H1 (cell line): Measurements from ENCODE around the gene HDAC11. TPM values are rescaled to one million over a fixed set of nuclear protein-coding genes. Genes with fewer than 3 reads are reported as not detected.

Experiments
- CTCF ChIA-PET: fragments of 300-600 bp; sonication (Branson Sonifier 250); formaldehyde crosslinking; loops from one replicate; lab custom pipeline; 2021; ENCODE audit not compliant: partially characterized antibody; lab: Charles Lee
- POLR2A ChIA-PET: fragments of 300-600 bp; sonication (Branson Sonifier 250); formaldehyde crosslinking; loops from one replicate; lab custom pipeline; 2021; ENCODE audit warnings: inconsistent platforms; ENCODE audit not compliant: partially characterized antibody; lab: Charles Lee
- DNase-seq, 2 experiments: peaks; one replicate each; pipeline versions ENCODE4 v3.0.0 to v3.0.0-alpha.2; 2010 to 2022; ENCODE audit warnings: low spot score in 2 of 2, low read depth in 1 of 2, mixed read lengths in 1 of 2
- FAIRE-seq: peaks from 2 replicates; lab custom pipeline; 2011; peaks lifted over from hg19 to GRCh38; lab: Jason Lieb, UNC
- H2AFZ ChIP-seq: 2 replicates; pipeline ENCODE4 v1.8.1; 2012; ENCODE audit warnings: low read length, inconsistent platforms
- H2AK5ac ChIP-seq: 2 replicates; pipeline ENCODE4 v1.6.1; 2013; ENCODE audit warnings: low read depth, low read length
- H2BK120ac ChIP-seq: replicated peaks from 2 replicates; pipeline ENCODE3; 2013; ENCODE audit warnings: low read depth, low read length, inconsistent platforms
- H2BK12ac ChIP-seq: 2 replicates; pipeline ENCODE4 v1.6.1; 2013; ENCODE audit warnings: low read depth, low read length
- H2BK15ac ChIP-seq: 2 replicates; pipeline ENCODE4 v1.6.1; 2013; ENCODE audit warnings: low read length
- H2BK20ac ChIP-seq: 2 replicates; pipeline ENCODE4 v1.6.1; 2013; ENCODE audit warnings: low read length
- H2BK5ac ChIP-seq: 2 replicates; pipeline ENCODE4 v1.6.1; 2013; ENCODE audit warnings: low read depth, low read length
- H3K14ac ChIP-seq: 2 replicates; pipeline ENCODE4 v1.6.1; 2013; ENCODE audit warnings: inconsistent platforms; ENCODE audit not compliant: insufficient read length
- H3K18ac ChIP-seq: 2 replicates; pipeline ENCODE4 v1.6.1; 2013; ENCODE audit warnings: low read length; ENCODE audit errors: extremely low read depth
- H3K23ac ChIP-seq: 2 replicates; pipeline ENCODE4 v1.6.1; 2013; ENCODE audit warnings: inconsistent platforms; ENCODE audit not compliant: insufficient read length
- H3K23me2 ChIP-seq: 2 replicates; pipeline ENCODE4 v1.6.1; 2013; ENCODE audit warnings: low read depth, low read length
- H3K27ac ChIP-seq: 2 replicates; pipeline ENCODE4 v1.6.1; 2011; ENCODE audit warnings: low read depth, low read length, inconsistent platforms
- H3K27me3 ChIP-seq, 4 experiments: replicated peaks in 1 of 4; 1 replicate in 1 of 4; 2 replicates in 3 of 4; pipeline versions ENCODE4 v1.6.1 to v1.8.1; 2011 to 2013; ENCODE audit warnings: low read length in 3 of 4, mild to moderate bottlenecking in 3 of 4, inconsistent platforms in 2 of 4, mixed read lengths in 2 of 4, moderate library complexity in 1 of 4; ENCODE audit not compliant: control insufficient read depth in 3 of 4, insufficient read depth in 3 of 4; ENCODE audit errors: extremely low read depth in 1 of 4
- H3K36me3 ChIP-seq, 4 experiments: 2 replicates each; pipeline versions ENCODE4 v1.6.1 to v1.8.1; 2011 to 2013; ENCODE audit warnings: mild to moderate bottlenecking in 4 of 4, low read length in 3 of 4, moderate library complexity in 2 of 4, control low read depth in 1 of 4, inconsistent platforms in 1 of 4; ENCODE audit not compliant: insufficient read depth in 4 of 4, control insufficient read depth in 2 of 4
- H3K4ac ChIP-seq: replicated peaks from 2 replicates; pipeline ENCODE3; 2013; ENCODE audit warnings: low read length, low read depth, mixed read lengths, inconsistent platforms; ENCODE audit not compliant: insufficient read length
- H3K4me1 ChIP-seq, 4 experiments: replicated peaks in 1 of 4; 1 replicate in 1 of 4; 2 replicates in 3 of 4; pipeline versions ENCODE4 v1.6.1 to v1.8.1; 2011 to 2013; ENCODE audit warnings: low read length in 3 of 4, inconsistent platforms in 2 of 4, mixed read lengths in 1 of 4; ENCODE audit not compliant: insufficient read depth in 4 of 4, control insufficient read depth in 3 of 4
- H3K4me2 ChIP-seq, 2 experiments: 2 replicates each; pipeline versions ENCODE4 v1.6.1 to v1.8.1; 2011 to 2013; ENCODE audit warnings: low read depth in 2 of 2, low read length in 2 of 2, control low read depth in 1 of 2, inconsistent platforms in 1 of 2, mild to moderate bottlenecking in 1 of 2; ENCODE audit not compliant: insufficient read depth in 1 of 2
- H3K4me3 ChIP-seq, 4 experiments: fragments of 200-600, 300-600 bp in 1 of 4; sonication (generic), shearing (Covaris generic), sonication (Bioruptor Twin) in 1 of 4; 2 replicates each; pipeline versions ENCODE4 v1.5.1 to v1.8.1; 2011 to 2016; ENCODE audit warnings: low read length in 4 of 4, low read depth in 3 of 4, control low read depth in 2 of 4, inconsistent platforms in 2 of 4, mild to moderate bottlenecking in 2 of 4, mixed read lengths in 1 of 4, moderate library complexity in 1 of 4; ENCODE audit not compliant: insufficient read depth in 2 of 4; ENCODE audit errors: extremely low read depth in 1 of 4
- H3K56ac ChIP-seq: replicated peaks from 2 replicates; pipeline ENCODE3; 2013; ENCODE audit warnings: low read depth, mild to moderate bottlenecking, mixed read lengths, low read length, inconsistent platforms; ENCODE audit not compliant: insufficient read length
- H3K79me1 ChIP-seq: 2 replicates; pipeline ENCODE4 v1.6.1; 2013; ENCODE audit warnings: low read depth, low read length, control low read depth
- H3K79me2 ChIP-seq, 2 experiments: 2 replicates each; pipeline versions ENCODE4 v1.6.1 to v1.8.1; 2012 to 2013; ENCODE audit warnings: low read length in 2 of 2, mild to moderate bottlenecking in 2 of 2, inconsistent platforms in 1 of 2; ENCODE audit not compliant: insufficient read depth in 2 of 2, control insufficient read depth in 1 of 2
- H3K9ac ChIP-seq, 4 experiments: replicated peaks in 1 of 4; 1 replicate in 1 of 4; 2 replicates in 3 of 4; pipeline versions ENCODE4 v1.6.1 to v1.8.1; 2011 to 2013; ENCODE audit warnings: low read depth in 3 of 4, low read length in 3 of 4, control low read depth in 2 of 4, mild to moderate bottlenecking in 2 of 4, moderate library complexity in 2 of 4, inconsistent platforms in 1 of 4; ENCODE audit errors: extremely low read depth in 1 of 4
- H3K9me3 ChIP-seq, 2 experiments: 2 replicates each; pipeline versions ENCODE4 v1.6.1 to v1.8.1; 2012 to 2013; ENCODE audit warnings: mild to moderate bottlenecking in 2 of 2, moderate library complexity in 2 of 2, control low read depth in 1 of 2, inconsistent platforms in 1 of 2, low read depth in 1 of 2, low read length in 1 of 2, mixed read lengths in 1 of 2; ENCODE audit not compliant: insufficient read depth in 2 of 2
- H4K20me1 ChIP-seq, 2 experiments: replicated peaks in 1 of 2; 2 replicates each; pipeline versions ENCODE3 to v1.8.1; 2011 to 2013; ENCODE audit warnings: inconsistent platforms in 2 of 2, low read length in 2 of 2, mild to moderate bottlenecking in 1 of 2; ENCODE audit not compliant: insufficient read depth in 2 of 2, control insufficient read depth in 1 of 2
- H4K5ac ChIP-seq: 2 replicates; pipeline ENCODE4 v1.6.1; 2013; ENCODE audit warnings: low read length, low read depth, mixed read lengths, inconsistent platforms; ENCODE audit not compliant: insufficient read length
- H4K8ac ChIP-seq: 2 replicates; pipeline ENCODE4 v1.8.0; 2013; ENCODE audit warnings: mild to moderate bottlenecking, moderate library complexity, low read length, inconsistent platforms; ENCODE audit not compliant: insufficient read depth; ENCODE audit errors: extremely low read depth
- H4K91ac ChIP-seq: replicated peaks from 2 replicates; pipeline ENCODE3; 2013; ENCODE audit warnings: low read length, mixed read lengths, inconsistent platforms; ENCODE audit not compliant: insufficient read length
- ASH2L ChIP-seq: fragments of 200-600, 300-600 bp; sonication (generic); IDR thresholded peaks from one replicate; pipeline ENCODE4 v1.7.1; 2017; ENCODE audit warnings: low read length
- ATF2 ChIP-seq: IDR thresholded peaks from 2 replicates; pipeline ENCODE4 v1.6.1; 2012; ENCODE audit warnings: low read length, inconsistent platforms
- CBX8 ChIP-seq: fragments of 300-800, 300-1000 bp; sonication (generic); IDR thresholded peaks from 2 replicates; pipeline ENCODE4 v1.7.1; 2016; ENCODE audit warnings: low read depth, low read length, borderline replicate concordance
- CHD1 ChIP-seq: IDR thresholded peaks from 2 replicates; pipeline ENCODE4 v1.6.1; 2012; ENCODE audit warnings: low read depth, low read length, improper control_type of control experiment
- JUND ChIP-seq: IDR thresholded peaks from 2 replicates; pipeline ENCODE4 v1.6.1; 2011; ENCODE audit warnings: mild to moderate bottlenecking, improper control_type of control experiment, low read length
- KDM4A ChIP-seq: IDR thresholded peaks from one replicate; pipeline ENCODE4 v1.7.1; 2012; ENCODE audit warnings: low read depth, mild to moderate bottlenecking, moderate library complexity, low read length, inconsistent platforms; ENCODE audit not compliant: severe bottlenecking
- POU5F1 ChIP-seq: IDR thresholded peaks from 2 replicates; pipeline ENCODE4 v1.6.1; 2011; ENCODE audit warnings: low read depth, mild to moderate bottlenecking, low read length, moderate library complexity
- RBBP5 ChIP-seq: IDR thresholded peaks from 2 replicates; pipeline ENCODE4 v1.7.1; 2012; ENCODE audit warnings: low read depth, mild to moderate bottlenecking, inconsistent platforms, low read length, moderate library complexity, borderline replicate concordance
- TEAD4 ChIP-seq: IDR thresholded peaks from 2 replicates; pipeline ENCODE4 v1.6.1; 2012; ENCODE audit warnings: low read depth, low read length, inconsistent platforms, mixed read lengths
- YY1 ChIP-seq: IDR thresholded peaks from 2 replicates; pipeline ENCODE4 v1.6.1; 2011; ENCODE audit warnings: low read depth, mild to moderate bottlenecking, low read length
- WGBS, 2 experiments: shearing (Covaris generic) in 1 of 2; methylation state at CpG; one replicate each; pipeline versions ENCODE4 v1.1.6 to v1.1.7; 2013 to 2015; ENCODE audit warnings: low lambda C conversion rate in 2 of 2, mixed read lengths in 2 of 2, inconsistent platforms in 1 of 2, low coverage in 1 of 2, missing lambda C conversion rate in 1 of 2; ENCODE audit not compliant: insufficient replicate concordance in 2 of 2, insufficient coverage in 1 of 2, insufficient read length in 1 of 2; ENCODE audit errors: extremely low coverage in 1 of 2, missing lambda C conversion rate in 1 of 2; 5-methylcytosine and 5-hydroxymethylcytosine counted together
- polyA plus RNA-seq, 7 experiments: library from polyadenylated mRNA; depleted of rRNA in 3 of 7; stranded (reverse) in 5 of 7; unstranded in 2 of 7; fragments of >200 nt in 5 of 7; fragments of 200-250 nt in 2 of 7; gene quantifications; 1 replicate in 5 of 7; 2 replicates in 1 of 7; 4 replicates in 1 of 7; pipeline versions ENCODE4 v1.2.1 to v1.2.3, GENCODE V29; 2011 to 2013; ENCODE audit warnings: missing spikeins in 2 of 7, mixed read lengths in 2 of 7
- total RNA-seq: library from RNA; stranded (reverse); fragmentation: NEBNext Ultra II Directional; extraction: Animal tissue kit (Norgen Biotek cat#: 25700); gene quantifications from 2 replicates; pipeline ENCODE4 v1.2.1, GENCODE V29; 2021

Gene HDAC11
- total and polyA plus RNA-seq, 2 of the 8 experiments (the other 6 are each of a cell fraction or from before 2014, with no cell fraction given): 6.8 to 7.4 TPM

- Histone ChIP-seq H2BK15ac (no peak overlapping the region), H3K79me1 (no peaks in the 10 kb centered on the region), H3K79me2 (no peaks in the 10 kb centered on the region), H3K27ac (no peak overlapping the region), H3K36me3 (no peaks in the 10 kb centered on the region), H3K14ac (no peak overlapping the region), H3K4me3 (no peak overlapping the region), H3K4me2 (no peak overlapping the region), H3K27me3 (peaks cover 0 to 9% (median 4%) of the 10 kb centered on the region in 4 experiments; a peak in 5 of 7 replicates), H3K4me1 (peaks cover 0 to 12% (median 6%) of the 10 kb centered on the region in 4 experiments; a peak in 3 of 7 replicates), H2AFZ (no peak overlapping the region), H4K91ac (no peak overlapping the region), H3K56ac (no peak overlapping the region), H3K4ac (no peak overlapping the region), H3K9me3 (no peaks in the 10 kb centered on the region), H4K8ac (no peak overlapping the region), H2BK120ac (no peak overlapping the region), H2BK20ac (no peak overlapping the region), H4K5ac (no peak overlapping the region), H3K18ac (no peak overlapping the region), H2BK5ac (no peak overlapping the region), H3K23ac (no peak overlapping the region), H4K20me1 (no peaks in the 10 kb centered on the region), H2AK5ac (no peak overlapping the region), H2BK12ac (no peak overlapping the region), H3K9ac (no peak overlapping the region), H3K23me2 (peaks cover 8% of the 10 kb centered on the region; the same call in 1 of the 2 replicates)
- ChIA-PET CTCF (interaction anchor here (0.7 to 13.7 kb wide), 12 partner anchors 13 to 417 kb away, joined by 3 to 159 read pairs (median 3); no protein-coding TSS in a partner anchor), POLR2A (no interaction called here)
- FAIRE-seq: no peak
- TF ChIP-seq POU5F1 (no peak), YY1 (no peak), RBBP5 (no peak), ATF2 (no peak), TEAD4 (no peak), KDM4A (no peak), CBX8 (no peak), JUND (no peak), CHD1 (no peak), ASH2L (no peak)
- WGBS, 2 experiments: 93% methylated on average over 21 of the region's 21 CpGs; no CpG with 5 or more reads in 1 of the 2 experiments
- no peak for DNase-seq
Observed at GRCh38 chr3:13483988-13484695, 4.0 kb downstream of the HDAC11 start.
